Activated CD4-positive, alpha-beta T cell treated with anti-CD3 and anti-CD28 coated beads, Interleukin-2, amount 10 ng/mL, durations not matched to agents 24 days and 14 days (primary cell): ENCODE results near the gene ADGRV1. TPM values are rescaled to one million over a fixed set of nuclear protein-coding genes. Genes with fewer than 3 reads are reported as not detected.
"Not testable (repeated sequence)": the region's sequence is repeated elsewhere in the genome, so short reads cannot be mapped to it uniquely, and the experiment has no call there.

Experiments used
- DNase-seq: peaks from one replicate; pipeline ENCODE4 v3.0.0; 2022
- H3K27ac Mint-ChIP-seq: one replicate; pipeline ENCODE4 v1.8.0; 2022; ENCODE audit warnings: mild to moderate bottlenecking, mixed read lengths
- H3K27me3 Mint-ChIP-seq: one replicate; pipeline ENCODE4 v1.8.0; 2022; ENCODE audit warnings: mixed read lengths
- H3K36me3 Mint-ChIP-seq: one replicate; pipeline ENCODE4 v1.8.0; 2022; ENCODE audit warnings: low read depth, mild to moderate bottlenecking, mixed read lengths
- H3K4me1 Mint-ChIP-seq: one replicate; pipeline ENCODE4 v1.8.0; 2021; ENCODE audit warnings: mixed read lengths
- H3K4me3 Mint-ChIP-seq: one replicate; pipeline ENCODE4 v1.8.0; 2022; ENCODE audit warnings: mild to moderate bottlenecking, moderate library complexity, mixed read lengths
- H3K9me3 Mint-ChIP-seq: one replicate; pipeline ENCODE4 v1.8.0; 2021; ENCODE audit warnings: mixed read lengths
- intact Hi-C: fragments of 100-400 bp; cut with micrococcal nuclease; formaldehyde crosslinking; loops from one replicate; pipeline ENCODE4 v1.15.1; 2023
- total RNA-seq: library from RNA; stranded (reverse); gene quantifications from 2 replicates; pipeline ENCODE4 v1.2.3, GENCODE V29; 2022

Gene ADGRV1
- total RNA-seq, 1 donor from 2014 or later, result 0.63 TPM

GRCh38 chr5:90668079-90668565, 109.5 kb downstream of the ADGRV1 start:
- intact Hi-C loops, H3K27me3 Mint-ChIP-seq, H3K36me3 Mint-ChIP-seq, DNase-seq, H3K27ac Mint-ChIP-seq, H3K4me1 Mint-ChIP-seq, H3K4me3 Mint-ChIP-seq, H3K9me3 Mint-ChIP-seq: not testable (repeated sequence)

DNA sequence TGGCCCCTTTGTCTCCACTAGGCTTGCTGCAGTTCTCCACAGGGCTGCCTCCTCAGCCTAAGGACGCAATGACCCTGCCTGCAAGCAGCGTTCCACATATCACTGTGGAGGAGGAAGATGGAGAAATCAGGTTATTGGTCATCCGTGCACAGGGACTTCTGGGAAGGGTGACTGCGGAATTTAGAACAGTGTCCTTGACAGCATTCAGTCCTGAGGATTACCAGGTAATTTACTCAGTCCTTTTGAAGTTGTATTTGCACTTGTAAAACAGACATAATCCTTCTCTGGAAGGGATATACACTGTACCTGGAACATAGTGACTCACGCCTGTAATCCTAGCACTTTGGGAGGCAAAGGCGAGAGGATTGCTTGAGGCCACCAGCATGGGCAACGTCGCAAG, 116.6 kb downstream of the ADGRV1 start:
- no peak overlapping the region for H3K4me3 Mint-ChIP-seq

DNA sequence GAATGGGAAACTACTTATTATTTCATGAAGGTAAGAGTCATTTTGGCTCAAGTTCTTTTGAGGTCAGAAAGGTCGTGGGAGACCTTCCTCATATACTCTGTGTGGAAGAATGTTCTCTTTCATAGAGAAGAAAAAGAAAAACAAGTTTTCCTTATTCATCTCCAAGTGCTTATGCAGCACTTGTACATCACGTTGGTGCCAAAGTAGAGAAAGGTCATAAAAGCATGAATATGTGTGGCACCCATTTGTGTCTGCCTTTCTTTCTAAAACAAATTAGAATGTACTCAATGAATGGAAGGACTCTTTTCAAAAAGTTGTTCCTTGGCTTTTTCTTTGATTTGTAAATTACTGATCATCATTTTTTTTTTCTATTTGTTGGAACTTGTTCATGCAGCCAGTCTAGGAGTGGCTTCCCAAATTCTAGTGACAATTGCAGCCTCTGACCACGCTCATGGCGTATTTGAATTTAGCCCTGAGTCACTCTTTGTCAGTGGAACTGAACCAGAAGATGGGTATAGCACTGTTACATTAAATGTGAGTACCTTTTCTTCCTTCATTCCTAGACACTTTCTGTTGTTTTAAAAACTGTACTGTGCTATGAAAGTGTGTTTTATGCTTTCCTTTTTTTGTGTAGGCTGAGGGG, 122.4 kb downstream of the ADGRV1 start:
- H3K4me3 Mint-ChIP-seq, result no peak overlapping the region
- no peak overlapping the region for H3K27ac Mint-ChIP-seq

More for the DNA sequence above, 116.6 kb downstream of the ADGRV1 start:
- Mint-ChIP-seq H3K27me3 (no peaks in the 10 kb centered on the region), H3K4me1 (no peaks in the 10 kb centered on the region), H3K27ac (no peak overlapping the region), H3K9me3 (no peaks in the 10 kb centered on the region), H3K36me3 (no peaks in the 10 kb centered on the region)
- intact Hi-C loops, result no loop called here
- DNase-seq, result no peak

DNA sequence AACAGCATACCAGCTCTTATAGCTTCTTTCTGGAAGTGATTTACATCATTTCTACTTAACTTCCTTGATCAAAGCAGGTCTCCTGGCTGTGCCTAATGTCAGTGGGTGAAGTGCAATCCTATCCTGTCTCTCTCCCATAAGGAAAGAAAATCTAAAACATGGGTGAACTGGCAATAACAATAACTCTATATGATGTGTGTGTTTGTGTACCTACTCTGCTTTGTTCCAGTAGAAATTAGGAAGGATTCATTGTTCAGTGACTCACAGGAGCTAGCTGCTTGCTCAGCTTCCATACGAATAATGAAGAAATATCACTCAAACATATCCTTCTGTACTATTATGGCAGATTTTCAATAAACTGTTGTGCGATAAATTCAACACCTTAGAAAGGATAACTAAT, 123.7 kb downstream of the ADGRV1 start:
- H3K27ac Mint-ChIP-seq, result no peak overlapping the region
- H3K27me3 Mint-ChIP-seq, result no peaks in the 10 kb centered on the region

More for the DNA sequence above, 122.4 kb downstream of the ADGRV1 start:
- Mint-ChIP-seq H3K36me3 (no peaks in the 10 kb centered on the region), H3K4me1 (no peaks in the 10 kb centered on the region), H3K9me3 (no peaks in the 10 kb centered on the region), H3K27me3 (no peaks in the 10 kb centered on the region)
- no peak for DNase-seq
- intact Hi-C loops, result no loop called here

GRCh38 chr5:90685425-90686022, 126.9 kb downstream of the ADGRV1 start:
- Mint-ChIP-seq H3K27me3 (no peaks in the 10 kb centered on the region), H3K36me3 (no peaks in the 10 kb centered on the region), H3K9me3 (no peaks in the 10 kb centered on the region), H3K4me1 (no peaks in the 10 kb centered on the region), H3K4me3 (no peak overlapping the region), H3K27ac (no peak overlapping the region)
- no peak for DNase-seq
- intact Hi-C loops, result no loop called here

More for the DNA sequence above, 123.7 kb downstream of the ADGRV1 start:
- no peaks in the 10 kb centered on the region for H3K9me3 Mint-ChIP-seq
- no peak for DNase-seq
- no peak overlapping the region for H3K4me3 Mint-ChIP-seq
- no peaks in the 10 kb centered on the region for H3K36me3 Mint-ChIP-seq
- intact Hi-C loops, result no loop called here
- no peaks in the 10 kb centered on the region for H3K4me1 Mint-ChIP-seq

DNA sequence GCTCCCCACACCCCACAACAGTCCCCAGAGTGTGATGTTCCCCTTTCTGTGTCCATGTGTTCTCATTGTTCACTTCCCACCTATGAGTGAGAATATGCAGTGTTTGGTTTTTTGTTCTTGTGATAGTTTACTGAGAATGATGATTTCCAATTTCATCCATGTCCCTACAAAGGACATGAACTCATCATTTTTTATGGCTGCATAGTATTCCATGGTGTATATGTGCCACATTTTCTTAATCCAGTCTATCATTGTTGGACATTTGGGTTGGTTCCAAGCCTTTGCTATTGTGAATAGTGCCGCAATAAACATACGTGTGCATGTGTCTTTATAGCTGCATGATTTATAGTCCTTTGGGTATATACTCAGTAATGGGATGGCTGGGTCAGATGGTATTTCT, 127.8 kb downstream of the ADGRV1 start:
- H3K4me1 Mint-ChIP-seq, H3K27ac Mint-ChIP-seq, DNase-seq, H3K4me3 Mint-ChIP-seq, H3K27me3 Mint-ChIP-seq, H3K9me3 Mint-ChIP-seq, intact Hi-C loops, H3K36me3 Mint-ChIP-seq: not testable (repeated sequence)

- H3K9me3 Mint-ChIP-seq, H3K4me1 Mint-ChIP-seq, H3K36me3 Mint-ChIP-seq, intact Hi-C loops, H3K27ac Mint-ChIP-seq, H3K27me3 Mint-ChIP-seq, DNase-seq, H3K4me3 Mint-ChIP-seq: not testable (repeated sequence)
These were observed 128.9 kb downstream of the ADGRV1 start for GRCh38 chr5:90687458-90687857.

DNA sequence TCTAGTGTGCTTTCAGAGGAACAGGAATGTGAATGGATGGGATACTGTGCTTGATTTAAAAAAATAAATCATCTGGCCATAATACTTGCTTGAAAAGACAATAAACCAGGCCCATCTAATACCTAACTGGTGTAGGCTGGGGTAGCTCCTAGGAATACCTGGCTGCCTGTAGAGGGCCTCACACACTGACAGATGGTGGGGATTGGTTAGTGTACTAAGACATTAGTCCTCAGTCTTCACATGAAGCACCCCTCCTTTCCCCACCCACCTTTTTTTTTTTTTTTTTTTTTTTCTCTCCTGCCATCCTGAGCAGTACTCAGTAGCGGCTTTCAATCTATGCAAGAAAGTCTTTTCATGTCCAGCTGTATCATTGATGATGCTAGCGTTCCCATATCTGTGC, 130.5 kb downstream of the ADGRV1 start:
- no peaks in the 10 kb centered on the region for H3K27me3 Mint-ChIP-seq
- no peaks in the 10 kb centered on the region for H3K36me3 Mint-ChIP-seq

GRCh38 chr5:90690307-90690706, 131.7 kb downstream of the ADGRV1 start:
- intact Hi-C loops, result no loop called here
- no peaks in the 10 kb centered on the region for H3K27me3 Mint-ChIP-seq
- no peaks in the 10 kb centered on the region for H3K4me1 Mint-ChIP-seq
- H3K27ac Mint-ChIP-seq, result no peak overlapping the region
- no peak overlapping the region for H3K4me3 Mint-ChIP-seq
- DNase-seq, result no peak
- H3K9me3 Mint-ChIP-seq, result no peaks in the 10 kb centered on the region
- H3K36me3 Mint-ChIP-seq, result no peaks in the 10 kb centered on the region

More for the DNA sequence above, 130.5 kb downstream of the ADGRV1 start:
- intact Hi-C loops, result no loop called here
- no peaks in the 10 kb centered on the region for H3K4me1 Mint-ChIP-seq
- no peak overlapping the region for H3K27ac Mint-ChIP-seq
- H3K4me3 Mint-ChIP-seq, result no peak overlapping the region
- no peaks in the 10 kb centered on the region for H3K9me3 Mint-ChIP-seq
- DNase-seq, result no peak

DNA sequence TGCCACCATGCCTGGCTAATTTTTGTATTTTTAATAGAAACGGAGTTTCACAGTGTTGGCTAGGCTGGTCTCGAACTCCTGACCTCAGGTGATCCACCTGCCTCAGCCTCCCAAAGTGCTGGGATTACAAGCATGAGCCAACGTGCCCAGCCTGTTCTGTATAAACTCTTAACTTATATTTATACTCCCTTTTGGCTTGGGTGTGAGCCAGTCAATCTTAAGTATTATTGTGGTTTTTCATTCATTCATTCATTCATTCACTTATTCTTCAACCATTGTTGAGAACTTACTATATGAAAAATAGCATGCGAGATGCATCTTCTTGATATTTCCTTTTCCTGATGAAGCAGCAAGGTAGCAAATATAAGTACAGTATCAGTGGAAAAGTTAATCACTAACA, 132.9 kb downstream of the ADGRV1 start:
- no peak overlapping the region for H3K27ac Mint-ChIP-seq
- no peaks in the 10 kb centered on the region for H3K36me3 Mint-ChIP-seq
- H3K4me1 Mint-ChIP-seq, result no peaks in the 10 kb centered on the region
- DNase-seq, result no peak
- no peaks in the 10 kb centered on the region for H3K27me3 Mint-ChIP-seq
- no peak overlapping the region for H3K4me3 Mint-ChIP-seq
- intact Hi-C loops, result no loop called here
- no peaks in the 10 kb centered on the region for H3K9me3 Mint-ChIP-seq

DNA sequence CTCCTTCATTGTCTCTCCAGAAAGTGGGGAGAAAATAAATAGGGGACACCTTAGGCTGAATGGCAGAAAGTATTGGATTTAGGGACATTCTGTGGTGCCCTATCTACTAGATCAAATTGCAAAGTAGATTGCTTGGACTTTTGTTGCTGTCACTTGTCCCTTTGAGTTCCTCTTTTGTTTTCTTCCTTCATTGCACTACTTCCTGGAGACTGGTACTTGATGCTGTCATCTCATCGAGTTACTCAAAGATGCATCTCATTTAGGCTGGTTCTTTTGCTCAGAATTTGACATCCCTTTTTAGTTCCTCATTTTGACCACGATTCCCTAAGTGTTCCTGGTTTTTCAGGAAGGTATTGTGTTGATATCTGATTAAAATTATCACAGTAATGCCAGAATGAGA, 137.6 kb downstream of the ADGRV1 start:
- Mint-ChIP-seq H3K27ac (no peak overlapping the region), H3K4me1 (no peaks in the 10 kb centered on the region)
- intact Hi-C loops, result no loop called here

DNA sequence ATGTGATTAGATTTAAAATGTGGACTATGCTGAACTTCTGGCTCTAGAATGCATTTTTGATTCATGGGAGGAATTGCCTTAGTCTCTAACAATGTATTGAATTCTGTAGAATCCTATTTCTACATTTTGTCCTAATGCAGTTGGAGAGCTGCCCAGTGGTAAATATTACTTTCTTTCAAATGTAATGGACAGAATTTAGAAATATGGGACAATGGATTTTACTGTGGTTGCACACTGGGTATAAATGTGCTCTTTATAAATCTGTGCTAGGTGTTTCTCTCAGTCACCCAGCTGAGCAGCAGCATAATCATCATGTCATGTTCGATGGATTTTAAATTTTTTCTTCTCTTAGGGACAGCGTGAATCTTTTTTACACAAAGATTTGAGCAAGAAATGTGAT, 141.7 kb downstream of the ADGRV1 start:
- H3K36me3 Mint-ChIP-seq, result no peaks in the 10 kb centered on the region
- no peaks in the 10 kb centered on the region for H3K27me3 Mint-ChIP-seq
- intact Hi-C loops, result no loop called here
- H3K27ac Mint-ChIP-seq, result no peak overlapping the region
- no peaks in the 10 kb centered on the region for H3K4me1 Mint-ChIP-seq
- no peaks in the 10 kb centered on the region for H3K9me3 Mint-ChIP-seq
- DNase-seq, result no peak
- no peak overlapping the region for H3K4me3 Mint-ChIP-seq

More for the DNA sequence above, 137.6 kb downstream of the ADGRV1 start:
- Mint-ChIP-seq H3K27me3 (no peaks in the 10 kb centered on the region), H3K4me3 (no peak overlapping the region), H3K36me3 (no peaks in the 10 kb centered on the region), H3K9me3 (no peaks in the 10 kb centered on the region)
- DNase-seq, result no peak

DNA sequence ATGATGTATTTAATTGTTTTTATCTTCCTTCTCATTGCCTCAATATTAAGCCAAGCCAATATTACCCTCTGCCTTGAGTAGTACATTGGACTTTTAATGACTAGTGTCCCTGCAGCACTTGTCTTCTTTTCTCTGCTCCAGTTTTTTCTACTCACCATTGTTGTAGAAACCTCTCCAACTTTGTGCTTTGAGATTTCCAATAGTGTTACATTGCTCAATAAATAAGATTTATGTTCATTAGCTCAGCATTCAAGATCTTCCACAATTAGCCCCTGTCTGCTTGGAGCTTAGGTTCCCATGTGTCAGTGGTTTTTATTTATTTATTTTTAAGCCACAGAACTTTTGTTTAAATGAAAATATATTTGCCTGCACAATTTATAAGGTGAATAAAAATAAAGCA, 145.3 kb downstream of the ADGRV1 start:
- intact Hi-C loops, result no loop called here
- H3K4me1 Mint-ChIP-seq, result no peaks in the 10 kb centered on the region
- no peak overlapping the region for H3K27ac Mint-ChIP-seq
- no peaks in the 10 kb centered on the region for H3K36me3 Mint-ChIP-seq
- H3K4me3 Mint-ChIP-seq, result no peak overlapping the region
- no peaks in the 10 kb centered on the region for H3K9me3 Mint-ChIP-seq
- H3K27me3 Mint-ChIP-seq, result no peaks in the 10 kb centered on the region
- DNase-seq, result no peak

GRCh38 chr5:90707698-90708097, 149.1 kb downstream of the ADGRV1 start:
- no peaks in the 10 kb centered on the region for H3K4me1 Mint-ChIP-seq
- DNase-seq, result no peak
- H3K27me3 Mint-ChIP-seq, result no peaks in the 10 kb centered on the region
- no peak overlapping the region for H3K27ac Mint-ChIP-seq
- no peaks in the 10 kb centered on the region for H3K36me3 Mint-ChIP-seq
- no peak overlapping the region for H3K4me3 Mint-ChIP-seq
- no peaks in the 10 kb centered on the region for H3K9me3 Mint-ChIP-seq
- intact Hi-C loops, result no loop called here
